GM12878 (cell line): ENCODE results near the gene FAM20B. TPM values are rescaled to one million over a fixed set of nuclear protein-coding genes. Genes with fewer than 3 reads are reported as not detected.

Experiments
- ATAC-seq: fragments of 200-7000 bp; cut with Tn5 transposase; 3 replicates; pipeline ENCODE4 v1.9.1; 2020; ENCODE audit warnings: mild to moderate bottlenecking, moderate library complexity
- BruUV-seq: library from RNA; stranded (reverse); fragments of 400-500 nt; replicated peaks from 2 replicates; lab custom pipeline; 2021; lab: Mats Ljungman, UMichigan
- CTCF ChIA-PET: fragments of 300-600 bp; sonication (Branson Sonifier 250); formaldehyde crosslinking; extraction: SDS; loops from one replicate; lab custom pipeline; 2021; ENCODE audit warnings: inconsistent platforms; lab: Yijun Ruan, JAX
- POLR2A ChIA-PET: fragments of 350-600 bp; formaldehyde crosslinking; extraction: SDS; loops from one replicate; lab custom pipeline; 2021; ENCODE audit warnings: inconsistent platforms; lab: Charles Lee
- RAD21 ChIA-PET: fragments of 300-600 bp; sonication (Branson Sonifier 250); formaldehyde crosslinking; loops from one replicate; lab custom pipeline; 2023; ENCODE audit warnings: antibody characterized with exemption; ENCODE audit not compliant: unreplicated experiment; lab: Charles Lee
- SMC1A ChIA-PET: fragments of 300-600 bp; sonication (Branson Sonifier 250); formaldehyde crosslinking; loops from one replicate; lab custom pipeline; 2023; ENCODE audit not compliant: unreplicated experiment, uncharacterized antibody; lab: Charles Lee
- DNase-seq: peaks from one replicate; pipeline ENCODE4 v3.0.0-alpha.2; 2011; ENCODE audit warnings: low read depth, low spot score
- FAIRE-seq: peaks from 3 replicates; lab custom pipeline; 2011; peaks lifted over from hg19 to GRCh38; lab: Jason Lieb, UNC
- H2AFZ ChIP-seq: 2 replicates; pipeline ENCODE4 v1.6.0; 2011; ENCODE audit warnings: low read depth, low read length, control low read depth; ENCODE audit not compliant: control insufficient read depth
- H3K27ac ChIP-seq: 2 replicates; pipeline ENCODE4 v1.5.1; 2011; ENCODE audit warnings: control low read depth; ENCODE audit not compliant: control insufficient read depth, insufficient read depth
- H3K27me3 ChIP-seq, 2 experiments: replicated peaks in 1 of 2; 2 replicates each; pipeline versions ENCODE4 v1.6.0 to v1.6.1; 2011; ENCODE audit warnings: low read length in 1 of 2; ENCODE audit not compliant: control insufficient read depth in 2 of 2, insufficient read depth in 2 of 2
- H3K36me3 ChIP-seq, 2 experiments: 2 replicates each; pipeline ENCODE4 v1.5.1; 2011; ENCODE audit warnings: low read length in 1 of 2; ENCODE audit not compliant: control insufficient read depth in 2 of 2, insufficient read depth in 2 of 2
- H3K4me1 ChIP-seq: 2 replicates; pipeline ENCODE4 v1.6.1; 2011; ENCODE audit warnings: mild to moderate bottlenecking, low read length, moderate library complexity, mixed read lengths; ENCODE audit not compliant: control insufficient read depth, insufficient read depth
- H3K4me2 ChIP-seq: 2 replicates; pipeline ENCODE4 v1.6.0; 2011; ENCODE audit warnings: control low read depth; ENCODE audit not compliant: control insufficient read depth, insufficient read depth
- H3K4me3 ChIP-seq: fragments of 200-600 bp; sonication (generic); 2 replicates; pipeline ENCODE4 v1.5.1; 2016
- H3K79me2 ChIP-seq: 2 replicates; pipeline ENCODE4 v1.6.0; 2011; ENCODE audit warnings: low read length; ENCODE audit not compliant: control insufficient read depth, insufficient read depth
- H3K9ac ChIP-seq: 2 replicates; pipeline ENCODE4 v1.8.0; 2011; ENCODE audit warnings: low read length, control low read depth, mixed read lengths; ENCODE audit not compliant: control insufficient read depth, insufficient read depth
- H3K9me3 ChIP-seq: replicated peaks from 3 replicates; pipeline ENCODE4 v1.5.1; 2011; ENCODE audit warnings: mild to moderate bottlenecking, low read length; ENCODE audit not compliant: control insufficient read depth, insufficient read depth
- H4K20me1 ChIP-seq: 2 replicates; pipeline ENCODE4 v1.6.0; 2011; ENCODE audit not compliant: control insufficient read depth, insufficient read depth
- ATF3 ChIP-seq: IDR thresholded peaks from 2 replicates; pipeline ENCODE4 v1.6.1; 2011; ENCODE audit warnings: low read depth, mild to moderate bottlenecking, low read length, moderate library complexity, borderline replicate concordance; ENCODE audit errors: extremely low read depth
- BCLAF1 ChIP-seq: fragments of 450-650 bp; IDR thresholded peaks from 2 replicates; pipeline ENCODE4 v1.6.1; 2017; ENCODE audit warnings: antibody characterized with exemption, mild to moderate bottlenecking, moderate library complexity
- BHLHE40 ChIP-seq, 2 experiments: fragments of 450-650 bp in 1 of 2; IDR thresholded peaks; 2 replicates each; pipeline ENCODE4 v1.6.1; 2011 to 2017; ENCODE audit warnings: low read depth in 2 of 2, borderline replicate concordance in 1 of 2, improper control_type of control experiment in 1 of 2, low read length in 1 of 2, mild to moderate bottlenecking in 1 of 2
- CBFB ChIP-seq: IDR thresholded peaks from 2 replicates; pipeline ENCODE4 v1.6.1; 2016; ENCODE audit warnings: antibody characterized with exemption, low read depth
- FOXM1 ChIP-seq: IDR thresholded peaks from 2 replicates; pipeline ENCODE4 v1.6.1; 2012; ENCODE audit warnings: low read depth, mild to moderate bottlenecking, inconsistent platforms, low read length, moderate library complexity
- IKZF2 ChIP-seq, 2 experiments: fragments of 450-650 bp; IDR thresholded peaks; 2 replicates each; pipeline ENCODE4 v1.6.1; 2017; ENCODE audit warnings: mild to moderate bottlenecking in 2 of 2, moderate library complexity in 2 of 2
- NFYB ChIP-seq: IDR thresholded peaks from 2 replicates; pipeline ENCODE4 v1.6.1; 2011; ENCODE audit warnings: low read depth, mild to moderate bottlenecking, low read length, improper control_type of control experiment, moderate library complexity; ENCODE audit not compliant: insufficient read depth
- NR2F1 ChIP-seq: fragments of 450-650 bp; conservative IDR thresholded peaks from 2 replicates; pipeline ENCODE4 v1.6.1; 2017; ENCODE audit warnings: mild to moderate bottlenecking
- RUNX3 ChIP-seq: IDR thresholded peaks from 2 replicates; pipeline ENCODE4 v1.6.1; 2012; ENCODE audit warnings: low read length, inconsistent platforms
- TARDBP ChIP-seq: IDR thresholded peaks from 2 replicates; pipeline ENCODE4 v1.6.1; 2016; ENCODE audit warnings: borderline replicate concordance
- TCF3 ChIP-seq: IDR thresholded peaks from 2 replicates; pipeline ENCODE4 v1.6.1; 2012; ENCODE audit warnings: low read depth, mild to moderate bottlenecking, low read length, borderline replicate concordance; ENCODE audit not compliant: insufficient read depth
- YBX1 ChIP-seq: fragments of 450-650 bp; IDR thresholded peaks from 2 replicates; pipeline ENCODE4 v1.6.1; 2016; ENCODE audit warnings: antibody characterized with exemption
- ZNF24 ChIP-seq: fragments of 450-650 bp; IDR thresholded peaks from 2 replicates; pipeline ENCODE4 v1.6.1; 2017; ENCODE audit warnings: antibody characterized with exemption, mild to moderate bottlenecking
- ZNF274 ChIP-seq: IDR thresholded peaks from one replicate; pipeline ENCODE4 v1.8.0; 2011; ENCODE audit not compliant: insufficient read length, insufficient read depth
- WGBS: methylation state at CpG from one replicate; pipeline ENCODE4 v1.1.6; 2016; ENCODE audit warnings: low lambda C conversion rate; ENCODE audit not compliant: insufficient replicate concordance, insufficient coverage; ENCODE audit errors: missing lambda C conversion rate; 5-methylcytosine and 5-hydroxymethylcytosine counted together
- in situ Hi-C: fragments of 300-500 bp; cut with MboI; formaldehyde crosslinking; loops from 9 replicates; pipeline ENCODE4 v1.14.3; 2018; ENCODE audit warnings: mixed read lengths
- intact Hi-C: fragments of 100-400 bp; cut with micrococcal nuclease; formaldehyde crosslinking; loops from one replicate; pipeline ENCODE4 v1.14.2; 2022; ENCODE audit not compliant: unreplicated experiment
- polyA plus RNA-seq, 11 experiments: library from polyadenylated mRNA; depleted of rRNA in 4 of 11; unstranded in 6 of 11; stranded (reverse) in 5 of 11; fragments of >200 nt; fragmentation: Nextera tagmentation in 4 of 11; fragmentation: Illumina TruSeq in 1 of 11; extraction: Ambion mirVana in 4 of 11; extraction: Trizol in 1 of 11; gene quantifications; 1 replicate in 1 of 11; 2 replicates in 10 of 11; pipeline versions ENCODE4 v1.2.1 to v1.2.3, GENCODE V29; 2011 to 2016; ENCODE audit warnings: inconsistent platforms in 2 of 11, missing spikeins in 2 of 11, low read depth in 1 of 11
- total RNA-seq, 4 experiments: library from RNA; depleted of rRNA in 3 of 4; stranded (reverse); fragments of >200 nt in 3 of 4; fragmentation: Illumina TruSeq in 1 of 4; extraction: Trizol in 1 of 4; gene quantifications; 2 replicates each; pipeline versions ENCODE4 v1.2.1 to v1.2.3, GENCODE V29; 2013 to 2021
- TF ChIP-seq, protein P1 (sequence below): fragments of 450-650 bp; formaldehyde crosslinking; IDR thresholded peaks from 2 replicates; pipeline ENCODE4 v1.4.0; 2022; ENCODE audit warnings: mild to moderate bottlenecking, moderate library complexity

The FAM20B gene
- total and polyA plus RNA-seq, 10 of the 15 experiments (the other 5 are each of a cell fraction or from before 2014, with no cell fraction given), result 2.4 to 25.6 (median 12.8) TPM

DNA sequence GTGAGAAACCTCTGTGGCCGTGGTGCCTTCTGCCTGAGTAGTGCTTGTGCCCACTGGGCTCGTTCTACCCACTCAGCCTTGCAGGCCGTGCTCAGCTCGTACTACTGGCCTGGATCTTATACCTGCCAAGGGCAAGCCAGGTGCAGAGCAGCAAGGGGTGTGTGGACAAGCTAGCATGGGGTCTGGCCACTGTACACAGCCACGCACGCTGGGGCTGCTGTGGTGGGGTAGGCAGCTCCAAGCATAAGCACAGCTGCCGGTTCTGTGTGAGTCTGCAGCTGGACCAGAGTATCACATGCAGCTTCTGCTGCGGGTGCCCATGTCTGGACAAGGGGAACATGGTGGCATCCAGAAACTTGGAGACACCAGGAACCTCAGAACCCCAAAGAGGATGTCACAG is 16.4 kb downstream of the FAM20B start:
- Histone ChIP-seq H3K9me3 (no peaks in the 10 kb centered on the region; the same call in 2 of the 3 replicates), H3K27ac (no peak overlapping the region), H3K27me3 (no peaks in the 10 kb centered on the region), H4K20me1 (no peaks in the 10 kb centered on the region), H3K4me2 (no peak overlapping the region), H3K79me2 (peaks cover 9% of the 10 kb centered on the region), H2AFZ (no peak overlapping the region), H3K36me3 (no peaks in the 10 kb centered on the region), H3K9ac (no peak overlapping the region), H3K4me1 (peaks cover 18% of the 10 kb centered on the region), H3K4me3 (no peak overlapping the region)
- POLR2A ChIA-PET, result interaction anchor here (0.8 kb wide), 1 partner anchor 59 kb away, joined by 3 read pairs; no protein-coding TSS in a partner anchor
- 96% methylated on average over 8 of the region's 8 CpGs for WGBS
- intact Hi-C loops, result no loop called here
- CTCF ChIA-PET, result interaction anchor here (1.0 kb wide), 1 partner anchor 26 kb away, joined by 3 read pairs; no protein-coding TSS in a partner anchor
- no TSS peak for BruUV-seq
- DNase-seq, result no peak
- RAD21 ChIA-PET, result interaction anchor here (0.7 kb wide), 2 partner anchors 38 kb away, joined by 3 to 4 read pairs; no protein-coding TSS in a partner anchor
- no peak for FAIRE-seq
- no peak for ATAC-seq
- in situ Hi-C loops, result no loop called here
- SMC1A ChIA-PET, result interaction anchor here (1.1 to 1.2 kb wide), 2 partner anchors 9 to 12 kb away, joined by 3 read pairs; no protein-coding TSS in a partner anchor
- TF ChIP-seq NFYB (no peak), NR2F1 (no peak), BCLAF1 (no peak), RUNX3 (no peak), TCF3 (no peak), ATF3 (no peak), TARDBP (no peak), YBX1 (no peak), BHLHE40 (IDR thresholded peaks at IDR 0.05; ENCODE audit: borderline replicate concordance in 1 of 2, low read depth in 2 of 2, low read length in 1 of 2) (no peak), CBFB (no peak), IKZF2 (IDR thresholded peaks at IDR 0.05) (no peak), ZNF24 (no peak), ZNF274 (no peak), FOXM1 (no peak)
- TF ChIP-seq, protein P1, sequence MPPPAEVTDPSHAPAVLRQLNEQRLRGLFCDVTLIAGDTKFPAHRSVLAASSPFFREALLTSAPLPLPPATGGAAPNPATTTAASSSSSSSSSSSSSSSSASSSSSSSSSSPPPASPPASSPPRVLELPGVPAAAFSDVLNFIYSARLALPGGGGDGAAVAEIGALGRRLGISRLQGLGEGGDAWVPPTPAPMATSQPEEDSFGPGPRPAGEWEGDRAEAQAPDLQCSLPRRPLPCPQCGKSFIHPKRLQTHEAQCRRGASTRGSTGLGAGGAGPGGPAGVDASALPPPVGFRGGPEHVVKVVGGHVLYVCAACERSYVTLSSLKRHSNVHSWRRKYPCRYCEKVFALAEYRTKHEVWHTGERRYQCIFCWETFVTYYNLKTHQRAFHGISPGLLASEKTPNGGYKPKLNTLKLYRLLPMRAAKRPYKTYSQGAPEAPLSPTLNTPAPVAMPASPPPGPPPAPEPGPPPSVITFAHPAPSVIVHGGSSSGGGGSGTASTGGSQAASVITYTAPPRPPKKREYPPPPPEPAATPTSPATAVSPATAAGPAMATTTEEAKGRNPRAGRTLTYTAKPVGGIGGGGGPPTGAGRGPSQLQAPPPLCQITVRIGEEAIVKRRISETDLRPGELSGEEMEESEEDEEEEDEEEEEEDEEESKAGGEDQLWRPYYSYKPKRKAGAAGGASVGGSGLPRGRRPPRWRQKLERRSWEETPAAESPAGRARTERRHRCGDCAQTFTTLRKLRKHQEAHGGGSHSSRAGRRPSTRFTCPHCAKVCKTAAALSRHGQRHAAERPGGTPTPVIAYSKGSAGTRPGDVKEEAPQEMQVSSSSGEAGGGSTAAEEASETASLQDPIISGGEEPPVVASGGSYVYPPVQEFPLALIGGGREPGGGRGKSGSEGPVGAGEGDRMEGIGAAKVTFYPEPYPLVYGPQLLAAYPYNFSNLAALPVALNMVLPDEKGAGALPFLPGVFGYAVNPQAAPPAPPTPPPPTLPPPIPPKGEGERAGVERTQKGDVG (CRISPR knock-in tag), result no peak
